SK-N-SH treated with all-trans-retinoic acid at 6 μM for 48 hours (cell line): ENCODE results near the gene DUS2.
A peak's percentile ranks its signal among the peaks of the same experiment; 100 is the strongest.
"Not testable (repeated sequence)": the region's sequence is repeated elsewhere in the genome, so short reads cannot be mapped to it uniquely, and the experiment has no call there.

Experiments
- ATAC-seq: fragments of 200-7000 bp; cut with Tn5 transposase; 3 replicates; pipeline ENCODE4 v1.9.1; 2020; ENCODE audit warnings: mild to moderate bottlenecking, moderate library complexity
- ARNTL ChIP-seq: fragments of 450-650 bp; formaldehyde crosslinking; IDR thresholded peaks from 2 replicates; pipeline ENCODE4 v1.5.0; 2020; ENCODE audit warnings: low read depth, mild to moderate bottlenecking, moderate library complexity, borderline replicate concordance
- BACH2 ChIP-seq: fragments of 250-450 bp; sonication (Bioruptor Pico); IDR thresholded peaks from 2 replicates; pipeline ENCODE4 v1.9.0; 2021; ENCODE audit warnings: mild to moderate bottlenecking, borderline replicate concordance
- CSDC2 ChIP-seq: fragments of 250-450 bp; sonication (Bioruptor Pico); IDR thresholded peaks from 2 replicates; pipeline ENCODE4 v1.5.0; 2020; ENCODE audit warnings: mild to moderate bottlenecking, moderate library complexity
- ESRRG ChIP-seq: fragments of 250-450 bp; sonication (Bioruptor Pico); IDR thresholded peaks from 2 replicates; pipeline ENCODE4 v1.6.1; 2021; ENCODE audit warnings: mild to moderate bottlenecking
- GLIS3 ChIP-seq: fragments of 250-450 bp; sonication (Bioruptor Pico); IDR thresholded peaks from 2 replicates; pipeline ENCODE4 v1.5.0; 2020; ENCODE audit warnings: mild to moderate bottlenecking, moderate library complexity
- ISL1 ChIP-seq: fragments of 250-450 bp; sonication (Bioruptor Pico); IDR thresholded peaks from 2 replicates; pipeline ENCODE4 v2.1.2; 2022; ENCODE audit warnings: mild to moderate bottlenecking, moderate library complexity
- OSR1 ChIP-seq: fragments of 250-450 bp; sonication (Bioruptor Pico); IDR thresholded peaks from 2 replicates; pipeline ENCODE4 v1.8.0; 2022; ENCODE audit warnings: moderate library complexity, mild to moderate bottlenecking, inconsistent platforms
- PPARA ChIP-seq: fragments of 250-450 bp; sonication (Bioruptor Pico); IDR thresholded peaks from 2 replicates; pipeline ENCODE4 v1.5.0; 2020; ENCODE audit warnings: mild to moderate bottlenecking, borderline replicate concordance
- RARB ChIP-seq: fragments of 250-450 bp; sonication (Bioruptor Pico); IDR thresholded peaks from 2 replicates; pipeline ENCODE4 v1.8.0; 2021; ENCODE audit warnings: mild to moderate bottlenecking, moderate library complexity
- SNAI2 ChIP-seq: fragments of 250-450 bp; sonication (Bioruptor Pico); IDR thresholded peaks from 2 replicates; pipeline ENCODE4 v1.5.0; 2020; ENCODE audit warnings: mild to moderate bottlenecking, moderate library complexity
- TCF4 ChIP-seq: fragments of 250-450 bp; sonication (Bioruptor Pico); IDR thresholded peaks from 2 replicates; pipeline ENCODE4 v1.8.0; 2021; ENCODE audit warnings: mild to moderate bottlenecking, moderate library complexity, borderline replicate concordance
- TOX ChIP-seq: fragments of 250-450 bp; sonication (Bioruptor Pico); IDR thresholded peaks from 2 replicates; pipeline ENCODE4 v1.8.0; 2021; ENCODE audit warnings: mild to moderate bottlenecking, moderate library complexity, borderline replicate concordance
- ZC3H10 ChIP-seq: fragments of 250-450 bp; sonication (Bioruptor Pico); IDR thresholded peaks from 2 replicates; pipeline ENCODE4 v1.5.1; 2021; ENCODE audit warnings: mild to moderate bottlenecking, moderate library complexity
- ZFP30 ChIP-seq: fragments of 450-650 bp; formaldehyde crosslinking; IDR thresholded peaks from 2 replicates; pipeline ENCODE4 v1.5.0; 2022; ENCODE audit warnings: mild to moderate bottlenecking, moderate library complexity
- ZNF565 ChIP-seq: fragments of 450-650 bp; formaldehyde crosslinking; conservative IDR thresholded peaks from 2 replicates; pipeline ENCODE4 v1.5.0; 2020; ENCODE audit warnings: low read depth, mild to moderate bottlenecking, moderate library complexity
- ZNF70 ChIP-seq: fragments of 450-650 bp; formaldehyde crosslinking; IDR thresholded peaks from 2 replicates; pipeline ENCODE4 v1.5.0; 2020; ENCODE audit warnings: mild to moderate bottlenecking, moderate library complexity
- ZNF8 ChIP-seq: fragments of 450-650 bp; formaldehyde crosslinking; IDR thresholded peaks from 2 replicates; pipeline ENCODE4 v1.5.0; 2020; ENCODE audit warnings: mild to moderate bottlenecking, moderate library complexity
- TF ChIP-seq, protein P1 (sequence below): fragments of 250-450 bp; sonication (Bioruptor Pico); IDR thresholded peaks from 2 replicates; pipeline ENCODE4 v1.5.0; 2020; ENCODE audit warnings: mild to moderate bottlenecking, moderate library complexity
- TF ChIP-seq, protein P2 (sequence below): fragments of 250-450 bp; sonication (Bioruptor Pico); IDR thresholded peaks from 2 replicates; pipeline ENCODE4 v1.5.1; 2021; ENCODE audit warnings: mild to moderate bottlenecking, moderate library complexity
- TF ChIP-seq, protein P3 (sequence below): fragments of 250-450 bp; sonication (Bioruptor Pico); IDR thresholded peaks from 2 replicates; pipeline ENCODE4 v1.5.1; 2020; ENCODE audit warnings: low read depth, mild to moderate bottlenecking, moderate library complexity
- TF ChIP-seq, protein P4 (sequence below): fragments of 250-450 bp; sonication (Bioruptor Pico); IDR thresholded peaks from 2 replicates; pipeline ENCODE4 v1.8.0; 2020; ENCODE audit warnings: mild to moderate bottlenecking, moderate library complexity, borderline replicate concordance
- TF ChIP-seq, protein P5 (sequence below): fragments of 250-450 bp; sonication (Bioruptor Pico); IDR thresholded peaks from 2 replicates; pipeline ENCODE4 v1.8.0; 2021; ENCODE audit warnings: low read depth, mild to moderate bottlenecking, moderate library complexity, borderline replicate concordance

Gene DUS2

DNA sequence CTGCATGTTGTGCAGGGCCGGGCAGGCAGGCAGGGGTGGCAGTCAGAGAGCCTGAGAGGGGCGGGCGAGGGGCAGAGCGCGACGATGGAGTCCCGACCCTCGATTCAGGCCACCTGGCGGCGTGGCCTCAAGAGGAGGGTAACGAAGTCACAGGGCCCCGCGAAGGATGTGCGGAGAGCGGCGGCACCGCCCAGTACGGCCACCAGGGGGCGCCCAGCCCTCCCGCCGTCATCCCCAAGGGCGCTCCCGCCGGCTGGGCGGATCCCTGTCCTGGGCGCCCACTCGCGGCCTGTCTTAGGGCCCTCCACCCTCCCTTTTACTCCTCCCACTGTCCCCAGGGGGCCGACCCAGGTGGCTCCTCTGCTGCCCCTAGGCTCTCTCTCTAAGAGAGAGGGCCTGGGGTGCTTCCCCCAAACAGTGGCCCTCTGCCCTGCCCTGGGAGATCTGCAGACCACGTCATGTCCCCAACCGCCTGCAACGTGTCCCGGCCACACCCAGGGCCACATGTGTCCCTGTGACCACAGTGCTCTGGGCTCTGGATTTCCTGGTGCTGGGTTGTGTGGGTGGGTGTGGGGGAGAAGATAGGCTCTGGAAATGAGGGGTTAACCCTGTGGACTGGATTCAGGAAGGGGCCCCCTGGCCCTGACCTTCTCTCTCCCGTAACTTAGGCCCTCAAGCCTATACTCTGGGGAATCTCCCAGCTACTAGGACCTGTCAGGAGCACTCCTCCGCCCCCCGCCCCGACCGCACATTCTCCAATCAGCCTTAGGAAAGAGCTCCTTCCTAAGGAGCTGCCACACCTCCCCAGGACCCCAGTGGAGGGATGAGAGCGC is 29.7 kb upstream of the DUS2 start:
- TF ChIP-seq ISL1 (CRISPR knock-in tag) (no peak), SNAI2 (CRISPR knock-in tag) (no peak), ZC3H10 (no peak), PPARA (CRISPR knock-in tag) (no peak), ZNF565 (CRISPR knock-in tag) (no peak), ZFP30 (CRISPR knock-in tag) (no peak), ZNF70 (CRISPR knock-in tag) (no peak), CSDC2 (CRISPR knock-in tag) (no peak), GLIS3 (no peak), OSR1 (no peak), TOX (no peak), ARNTL (CRISPR knock-in tag) (no peak), ZNF8 (CRISPR knock-in tag) (no peak), RARB (CRISPR knock-in tag) (no peak), TCF4 (CRISPR knock-in tag) (no peak), ESRRG (no peak)
- TF ChIP-seq, protein P1, sequence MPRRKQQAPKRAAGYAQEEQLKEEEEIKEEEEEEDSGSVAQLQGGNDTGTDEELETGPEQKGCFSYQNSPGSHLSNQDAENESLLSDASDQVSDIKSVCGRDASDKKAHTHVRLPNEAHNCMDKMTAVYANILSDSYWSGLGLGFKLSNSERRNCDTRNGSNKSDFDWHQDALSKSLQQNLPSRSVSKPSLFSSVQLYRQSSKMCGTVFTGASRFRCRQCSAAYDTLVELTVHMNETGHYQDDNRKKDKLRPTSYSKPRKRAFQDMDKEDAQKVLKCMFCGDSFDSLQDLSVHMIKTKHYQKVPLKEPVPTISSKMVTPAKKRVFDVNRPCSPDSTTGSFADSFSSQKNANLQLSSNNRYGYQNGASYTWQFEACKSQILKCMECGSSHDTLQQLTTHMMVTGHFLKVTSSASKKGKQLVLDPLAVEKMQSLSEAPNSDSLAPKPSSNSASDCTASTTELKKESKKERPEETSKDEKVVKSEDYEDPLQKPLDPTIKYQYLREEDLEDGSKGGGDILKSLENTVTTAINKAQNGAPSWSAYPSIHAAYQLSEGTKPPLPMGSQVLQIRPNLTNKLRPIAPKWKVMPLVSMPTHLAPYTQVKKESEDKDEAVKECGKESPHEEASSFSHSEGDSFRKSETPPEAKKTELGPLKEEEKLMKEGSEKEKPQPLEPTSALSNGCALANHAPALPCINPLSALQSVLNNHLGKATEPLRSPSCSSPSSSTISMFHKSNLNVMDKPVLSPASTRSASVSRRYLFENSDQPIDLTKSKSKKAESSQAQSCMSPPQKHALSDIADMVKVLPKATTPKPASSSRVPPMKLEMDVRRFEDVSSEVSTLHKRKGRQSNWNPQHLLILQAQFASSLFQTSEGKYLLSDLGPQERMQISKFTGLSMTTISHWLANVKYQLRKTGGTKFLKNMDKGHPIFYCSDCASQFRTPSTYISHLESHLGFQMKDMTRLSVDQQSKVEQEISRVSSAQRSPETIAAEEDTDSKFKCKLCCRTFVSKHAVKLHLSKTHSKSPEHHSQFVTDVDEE (CRISPR knock-in tag): no peak
- TF ChIP-seq, protein P2, sequence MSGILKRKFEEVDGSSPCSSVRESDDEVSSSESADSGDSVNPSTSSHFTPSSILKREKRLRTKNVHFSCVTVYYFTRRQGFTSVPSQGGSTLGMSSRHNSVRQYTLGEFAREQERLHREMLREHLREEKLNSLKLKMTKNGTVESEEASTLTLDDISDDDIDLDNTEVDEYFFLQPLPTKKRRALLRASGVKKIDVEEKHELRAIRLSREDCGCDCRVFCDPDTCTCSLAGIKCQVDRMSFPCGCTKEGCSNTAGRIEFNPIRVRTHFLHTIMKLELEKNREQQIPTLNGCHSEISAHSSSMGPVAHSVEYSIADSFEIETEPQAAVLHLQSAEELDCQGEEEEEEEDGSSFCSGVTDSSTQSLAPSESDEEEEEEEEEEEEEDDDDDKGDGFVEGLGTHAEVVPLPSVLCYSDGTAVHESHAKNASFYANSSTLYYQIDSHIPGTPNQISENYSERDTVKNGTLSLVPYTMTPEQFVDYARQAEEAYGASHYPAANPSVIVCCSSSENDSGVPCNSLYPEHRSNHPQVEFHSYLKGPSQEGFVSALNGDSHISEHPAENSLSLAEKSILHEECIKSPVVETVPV: no peak
- TF ChIP-seq, protein P3, sequence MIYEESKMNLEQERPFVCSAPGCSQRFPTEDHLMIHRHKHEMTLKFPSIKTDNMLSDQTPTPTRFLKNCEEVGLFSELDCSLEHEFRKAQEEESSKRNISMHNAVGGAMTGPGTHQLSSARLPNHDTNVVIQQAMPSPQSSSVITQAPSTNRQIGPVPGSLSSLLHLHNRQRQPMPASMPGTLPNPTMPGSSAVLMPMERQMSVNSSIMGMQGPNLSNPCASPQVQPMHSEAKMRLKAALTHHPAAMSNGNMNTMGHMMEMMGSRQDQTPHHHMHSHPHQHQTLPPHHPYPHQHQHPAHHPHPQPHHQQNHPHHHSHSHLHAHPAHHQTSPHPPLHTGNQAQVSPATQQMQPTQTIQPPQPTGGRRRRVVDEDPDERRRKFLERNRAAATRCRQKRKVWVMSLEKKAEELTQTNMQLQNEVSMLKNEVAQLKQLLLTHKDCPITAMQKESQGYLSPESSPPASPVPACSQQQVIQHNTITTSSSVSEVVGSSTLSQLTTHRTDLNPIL (CRISPR knock-in tag): no peak
- TF ChIP-seq, protein P4, sequence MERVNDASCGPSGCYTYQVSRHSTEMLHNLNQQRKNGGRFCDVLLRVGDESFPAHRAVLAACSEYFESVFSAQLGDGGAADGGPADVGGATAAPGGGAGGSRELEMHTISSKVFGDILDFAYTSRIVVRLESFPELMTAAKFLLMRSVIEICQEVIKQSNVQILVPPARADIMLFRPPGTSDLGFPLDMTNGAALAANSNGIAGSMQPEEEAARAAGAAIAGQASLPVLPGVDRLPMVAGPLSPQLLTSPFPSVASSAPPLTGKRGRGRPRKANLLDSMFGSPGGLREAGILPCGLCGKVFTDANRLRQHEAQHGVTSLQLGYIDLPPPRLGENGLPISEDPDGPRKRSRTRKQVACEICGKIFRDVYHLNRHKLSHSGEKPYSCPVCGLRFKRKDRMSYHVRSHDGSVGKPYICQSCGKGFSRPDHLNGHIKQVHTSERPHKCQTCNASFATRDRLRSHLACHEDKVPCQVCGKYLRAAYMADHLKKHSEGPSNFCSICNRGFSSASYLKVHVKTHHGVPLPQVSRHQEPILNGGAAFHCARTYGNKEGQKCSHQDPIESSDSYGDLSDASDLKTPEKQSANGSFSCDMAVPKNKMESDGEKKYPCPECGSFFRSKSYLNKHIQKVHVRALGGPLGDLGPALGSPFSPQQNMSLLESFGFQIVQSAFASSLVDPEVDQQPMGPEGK (CRISPR knock-in tag): no peak
- TF ChIP-seq, all 23 proteins: peak for 0

DNA sequence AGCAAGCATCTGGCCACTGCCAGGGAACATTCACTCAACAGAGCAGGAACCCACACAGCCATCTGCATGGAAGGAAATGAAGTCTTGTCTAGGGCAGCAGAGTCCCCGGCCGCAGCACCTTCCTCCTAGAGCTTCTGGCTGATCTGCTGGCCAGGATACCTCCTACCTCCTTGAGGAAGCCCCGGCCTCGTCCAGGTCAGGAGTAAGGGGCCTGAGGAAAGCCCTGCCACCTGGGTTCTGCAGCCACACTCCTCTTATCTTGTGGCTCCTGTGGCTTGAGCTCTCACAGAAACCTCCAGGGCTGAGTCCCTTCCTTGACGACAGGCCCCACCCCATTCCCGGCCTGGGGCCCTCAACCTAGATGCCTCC is 29.1 kb upstream of the DUS2 start:
- ATAC-seq: not testable (repeated sequence)

More for the DNA sequence above, 29.7 kb upstream of the DUS2 start:
- peak; percentile 99 for ATAC-seq

DNA sequence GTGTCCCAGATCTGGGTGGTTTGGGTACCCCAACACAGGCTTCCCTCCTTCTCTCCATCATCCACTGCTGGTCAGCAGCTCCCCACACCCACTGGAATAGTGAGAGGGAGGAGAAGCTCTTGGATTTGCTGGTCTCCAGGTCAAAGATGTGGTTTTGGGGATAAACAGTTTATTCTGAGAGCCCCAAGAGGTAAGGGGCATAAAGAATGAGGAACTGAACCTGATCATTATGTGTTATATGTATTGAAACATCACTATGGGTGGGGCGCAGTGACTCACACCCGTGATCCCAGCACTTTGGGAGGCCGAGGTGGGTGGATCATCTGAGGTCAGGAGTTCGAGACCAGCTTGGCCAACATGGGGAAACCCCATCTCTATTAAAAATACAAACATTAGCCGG is 27.7 kb upstream of the DUS2 start:
- ATAC-seq: no peak

More for the DNA sequence above, 27.7 kb upstream of the DUS2 start:
- TF ChIP-seq TCF4 (CRISPR knock-in tag) (no peak), ZFP30 (CRISPR knock-in tag) (no peak), BACH2 (no peak), ZC3H10 (no peak), ESRRG (no peak), ISL1 (CRISPR knock-in tag) (no peak), ARNTL (CRISPR knock-in tag) (no peak), OSR1 (no peak), SNAI2 (CRISPR knock-in tag) (no peak), RARB (CRISPR knock-in tag) (no peak), GLIS3 (no peak), PPARA (CRISPR knock-in tag) (no peak), ZNF70 (CRISPR knock-in tag) (no peak)
- TF ChIP-seq, protein P5, sequence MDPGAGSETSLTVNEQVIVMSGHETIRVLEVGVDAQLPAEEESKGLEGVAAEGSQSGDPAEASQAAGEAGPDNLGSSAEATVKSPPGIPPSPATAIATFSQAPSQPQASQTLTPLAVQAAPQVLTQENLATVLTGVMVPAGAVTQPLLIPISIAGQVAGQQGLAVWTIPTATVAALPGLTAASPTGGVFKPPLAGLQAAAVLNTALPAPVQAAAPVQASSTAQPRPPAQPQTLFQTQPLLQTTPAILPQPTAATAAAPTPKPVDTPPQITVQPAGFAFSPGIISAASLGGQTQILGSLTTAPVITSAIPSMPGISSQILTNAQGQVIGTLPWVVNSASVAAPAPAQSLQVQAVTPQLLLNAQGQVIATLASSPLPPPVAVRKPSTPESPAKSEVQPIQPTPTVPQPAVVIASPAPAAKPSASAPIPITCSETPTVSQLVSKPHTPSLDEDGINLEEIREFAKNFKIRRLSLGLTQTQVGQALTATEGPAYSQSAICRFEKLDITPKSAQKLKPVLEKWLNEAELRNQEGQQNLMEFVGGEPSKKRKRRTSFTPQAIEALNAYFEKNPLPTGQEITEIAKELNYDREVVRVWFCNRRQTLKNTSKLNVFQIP (CRISPR knock-in tag): no peak
- TF ChIP-seq, protein P3 (CRISPR knock-in tag): no peak
- TF ChIP-seq, protein P2: no peak
